Measurements from ENCODE around the gene FYCO1.

GRCh38 chr3:46029953-46030543 is 34.4 kb upstream of the FYCO1 start:
- TF ChIP-seq POLR2AphosphoS5 (IDR thresholded peaks at IDR 0.05; ENCODE audit: borderline replicate concordance, low read depth, low read length), result no peak
- no peak for TF ChIP-seq EZH2 (IDR thresholded peaks at IDR 0.05)
- no peak for TF ChIP-seq FOXP2 (optimal IDR thresholded peaks at IDR 0.05; ENCODE audit: control extremely low read depth, extremely low read length, insufficient read depth)

Data from SK-N-MC (cell line).